ENCODE results near the gene TASP1. TPM values are rescaled to one million over a fixed set of nuclear protein-coding genes. Genes with fewer than 3 reads are reported as not detected.

The TASP1 gene
- total RNA-seq, 1 donor from 2014 or later = 13.5 TPM

DNA sequence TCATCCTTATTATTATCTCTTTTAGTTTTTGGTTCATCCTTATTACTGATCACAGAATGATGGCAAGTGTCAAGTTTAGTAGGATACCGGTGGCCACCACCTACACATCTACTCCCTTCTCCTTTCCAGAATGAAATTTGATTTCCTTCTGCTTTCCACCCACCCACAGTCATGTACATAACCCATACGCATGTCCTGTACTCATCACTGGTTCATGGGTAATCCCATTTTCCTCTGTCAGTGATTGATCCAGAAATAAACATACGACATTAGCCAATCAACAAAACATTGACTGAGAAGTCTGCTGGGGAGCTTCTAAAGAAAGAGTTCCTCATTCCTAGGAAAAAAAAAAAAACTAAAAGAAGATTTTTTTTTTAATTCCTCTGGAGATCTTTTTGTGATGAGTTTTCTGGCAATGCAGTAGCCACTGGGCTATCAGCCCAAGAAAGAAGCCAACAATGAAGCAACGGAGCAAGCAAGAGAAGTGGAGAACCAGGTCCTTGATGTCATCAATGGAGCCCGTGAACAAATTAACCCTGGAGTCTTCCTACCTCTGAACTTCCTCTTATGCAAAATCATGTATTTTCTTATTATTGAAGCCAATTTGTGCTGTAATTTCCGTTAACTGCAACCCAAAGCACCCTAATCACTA, 127.8 kb downstream of the TASP1 start:
- H3K9me3 Mint-ChIP-seq (ENCODE audit: unreplicated experiment) = peaks cover 5% of the 10 kb centered on the region
- TF ChIP-seq, protein P1, sequence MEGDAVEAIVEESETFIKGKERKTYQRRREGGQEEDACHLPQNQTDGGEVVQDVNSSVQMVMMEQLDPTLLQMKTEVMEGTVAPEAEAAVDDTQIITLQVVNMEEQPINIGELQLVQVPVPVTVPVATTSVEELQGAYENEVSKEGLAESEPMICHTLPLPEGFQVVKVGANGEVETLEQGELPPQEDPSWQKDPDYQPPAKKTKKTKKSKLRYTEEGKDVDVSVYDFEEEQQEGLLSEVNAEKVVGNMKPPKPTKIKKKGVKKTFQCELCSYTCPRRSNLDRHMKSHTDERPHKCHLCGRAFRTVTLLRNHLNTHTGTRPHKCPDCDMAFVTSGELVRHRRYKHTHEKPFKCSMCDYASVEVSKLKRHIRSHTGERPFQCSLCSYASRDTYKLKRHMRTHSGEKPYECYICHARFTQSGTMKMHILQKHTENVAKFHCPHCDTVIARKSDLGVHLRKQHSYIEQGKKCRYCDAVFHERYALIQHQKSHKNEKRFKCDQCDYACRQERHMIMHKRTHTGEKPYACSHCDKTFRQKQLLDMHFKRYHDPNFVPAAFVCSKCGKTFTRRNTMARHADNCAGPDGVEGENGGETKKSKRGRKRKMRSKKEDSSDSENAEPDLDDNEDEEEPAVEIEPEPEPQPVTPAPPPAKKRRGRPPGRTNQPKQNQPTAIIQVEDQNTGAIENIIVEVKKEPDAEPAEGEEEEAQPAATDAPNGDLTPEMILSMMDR (IDR thresholded peaks at IDR 0.05; ENCODE audit: partially characterized antibody, unreplicated experiment) = no peak
- no peaks in the 10 kb centered on the region for H3K4me1 Mint-ChIP-seq (ENCODE audit: low read depth, unreplicated experiment)
- peaks cover 2% of the 10 kb centered on the region for H3K27me3 Mint-ChIP-seq (ENCODE audit: unreplicated experiment)
- no peak for DNase-seq
- H3K36me3 Mint-ChIP-seq (ENCODE audit: unreplicated experiment) = peaks cover 6% of the 10 kb centered on the region
- no peak overlapping the region for H3K27ac Mint-ChIP-seq (ENCODE audit: unreplicated experiment)
- H3K4me3 Mint-ChIP-seq (ENCODE audit: unreplicated experiment) = no peak overlapping the region

DNA sequence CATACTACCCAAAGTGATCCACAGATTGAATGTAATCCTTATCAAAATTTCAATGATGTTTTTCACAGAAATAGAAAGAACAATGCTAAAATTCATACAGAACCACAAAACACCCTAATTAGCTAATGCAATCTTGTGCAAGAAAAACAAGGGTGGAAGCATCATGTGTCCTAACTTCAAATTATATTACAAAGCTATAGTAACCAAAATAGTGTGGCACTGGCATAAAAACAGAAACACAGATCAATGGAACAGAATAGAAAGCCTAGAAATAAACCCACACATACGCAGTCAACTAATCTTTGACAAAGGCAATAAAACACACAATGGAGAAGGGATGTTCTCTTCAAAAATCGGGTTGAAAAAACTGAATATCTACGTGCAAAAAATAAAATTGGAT, 131.1 kb downstream of the TASP1 start:
- DNase-seq = no peak
- no peaks in the 10 kb centered on the region for H3K27me3 Mint-ChIP-seq (ENCODE audit: unreplicated experiment)
- H3K36me3 Mint-ChIP-seq (ENCODE audit: unreplicated experiment) = peaks cover 7% of the 10 kb centered on the region
- TF ChIP-seq, protein P1 (IDR thresholded peaks at IDR 0.05; ENCODE audit: partially characterized antibody, unreplicated experiment) = no peak
- H3K4me1 Mint-ChIP-seq (ENCODE audit: low read depth, unreplicated experiment) = no peaks in the 10 kb centered on the region
- peaks cover 5% of the 10 kb centered on the region for H3K9me3 Mint-ChIP-seq (ENCODE audit: unreplicated experiment)
- no peak overlapping the region for H3K27ac Mint-ChIP-seq (ENCODE audit: unreplicated experiment)
- H3K4me3 Mint-ChIP-seq (ENCODE audit: unreplicated experiment) = no peak overlapping the region

DNA sequence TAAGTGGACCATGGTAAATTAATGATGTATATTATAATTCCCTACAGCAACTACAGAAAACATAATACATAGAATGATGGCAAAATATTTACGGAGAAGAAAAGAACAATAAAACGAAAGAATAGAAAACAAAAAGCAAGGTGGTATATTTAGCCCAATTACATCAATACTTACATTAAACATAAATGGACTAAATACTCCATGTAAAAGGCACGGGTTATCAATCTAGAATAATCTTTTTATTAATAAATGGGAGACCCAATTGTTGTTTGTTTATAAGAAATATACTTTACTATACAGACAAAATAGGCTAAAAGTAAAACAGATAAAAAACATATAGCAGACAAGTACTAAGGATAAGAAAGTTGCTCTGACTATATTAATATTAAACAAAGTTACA, 137.2 kb downstream of the TASP1 start:
- Mint-ChIP-seq H3K4me3 (ENCODE audit: unreplicated experiment) (no peak overlapping the region), H3K27ac (ENCODE audit: unreplicated experiment) (no peak overlapping the region), H3K36me3 (ENCODE audit: unreplicated experiment) (peaks cover 11% of the 10 kb centered on the region), H3K27me3 (ENCODE audit: unreplicated experiment) (peaks cover 4% of the 10 kb centered on the region), H3K9me3 (ENCODE audit: unreplicated experiment) (peaks cover 1% of the 10 kb centered on the region), H3K4me1 (ENCODE audit: low read depth, unreplicated experiment) (no peaks in the 10 kb centered on the region)
- DNase-seq = no peak
- TF ChIP-seq, protein P1 (IDR thresholded peaks at IDR 0.05; ENCODE audit: partially characterized antibody, unreplicated experiment) = no peak

DNA sequence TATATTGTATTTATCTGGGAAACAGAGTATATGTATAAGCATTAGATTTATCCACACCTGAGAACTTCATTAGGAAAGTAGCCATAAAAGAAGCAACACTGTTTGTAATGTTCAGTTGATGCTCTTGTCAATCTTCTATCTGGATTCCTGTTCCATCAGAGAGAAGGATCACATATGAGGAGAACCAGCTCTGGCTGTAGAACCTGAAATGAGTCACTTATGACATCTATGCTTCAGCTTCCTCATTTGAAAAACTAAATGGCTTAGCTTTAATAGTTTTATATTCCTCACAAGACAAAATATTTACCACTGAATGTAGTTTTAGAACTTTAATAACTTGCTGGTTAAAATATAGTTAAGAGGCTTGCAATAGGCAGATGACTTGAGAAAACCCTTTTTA, 144.7 kb downstream of the TASP1 start:
- Mint-ChIP-seq H3K4me3 (ENCODE audit: unreplicated experiment) (no peak overlapping the region), H3K27me3 (ENCODE audit: unreplicated experiment) (peaks cover 6% of the 10 kb centered on the region), H3K27ac (ENCODE audit: unreplicated experiment) (no peak overlapping the region), H3K36me3 (ENCODE audit: unreplicated experiment) (peaks cover 7% of the 10 kb centered on the region), H3K9me3 (ENCODE audit: unreplicated experiment) (no peaks in the 10 kb centered on the region), H3K4me1 (ENCODE audit: low read depth, unreplicated experiment) (peaks cover 5% of the 10 kb centered on the region)
- DNase-seq = no peak
- TF ChIP-seq, protein P1 (IDR thresholded peaks at IDR 0.05; ENCODE audit: partially characterized antibody, unreplicated experiment) = no peak

DNA sequence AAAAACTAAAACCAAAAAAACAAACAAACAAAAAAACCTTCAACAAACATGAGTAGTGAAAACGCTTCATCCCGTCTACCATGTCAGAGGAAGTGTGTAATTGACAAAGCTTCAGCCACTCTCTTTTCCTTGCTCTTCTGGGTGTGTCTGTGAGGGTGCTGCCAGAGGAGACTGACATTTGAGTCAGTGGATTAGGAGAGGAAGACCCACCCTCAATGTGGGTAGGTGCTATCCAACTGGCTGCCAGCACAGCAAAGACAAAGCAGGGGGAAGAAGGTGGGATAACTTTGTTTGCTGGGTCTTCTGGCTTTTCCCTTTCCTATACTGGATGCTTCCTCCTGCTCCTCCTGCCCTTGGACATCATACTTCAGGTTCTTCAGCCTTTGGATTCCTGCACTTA, 145.6 kb downstream of the TASP1 start:
- DNase-seq = no peak
- TF ChIP-seq, protein P1 (IDR thresholded peaks at IDR 0.05; ENCODE audit: partially characterized antibody, unreplicated experiment) = no peak
- no peak overlapping the region for H3K4me3 Mint-ChIP-seq (ENCODE audit: unreplicated experiment)
- H3K27ac Mint-ChIP-seq (ENCODE audit: unreplicated experiment) = no peak overlapping the region
- peaks cover 5% of the 10 kb centered on the region for H3K4me1 Mint-ChIP-seq (ENCODE audit: low read depth, unreplicated experiment)
- H3K27me3 Mint-ChIP-seq (ENCODE audit: unreplicated experiment) = peaks cover 6% of the 10 kb centered on the region
- peaks cover 7% of the 10 kb centered on the region for H3K36me3 Mint-ChIP-seq (ENCODE audit: unreplicated experiment)
- H3K9me3 Mint-ChIP-seq (ENCODE audit: unreplicated experiment) = no peaks in the 10 kb centered on the region
